ENCODE results near the gene MAX.

The MAX gene, protein sequence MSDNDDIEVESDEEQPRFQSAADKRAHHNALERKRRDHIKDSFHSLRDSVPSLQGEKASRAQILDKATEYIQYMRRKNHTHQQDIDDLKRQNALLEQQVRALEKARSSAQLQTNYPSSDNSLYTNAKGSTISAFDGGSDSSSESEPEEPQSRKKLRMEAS

GRCh38 chr14:65102441-65103149 is at the start of gene MAX:
Gene MAX (minus strand): TSS chr14:65102517. CDS start chr14:65102339, 178 bp downstream.
- DNase-seq: peak; percentile 88 to 100 (median 98)

GRCh38 chr14:65151609-65151956 is 49.3 kb upstream of the MAX start:
- no peak for DNase-seq

DNA sequence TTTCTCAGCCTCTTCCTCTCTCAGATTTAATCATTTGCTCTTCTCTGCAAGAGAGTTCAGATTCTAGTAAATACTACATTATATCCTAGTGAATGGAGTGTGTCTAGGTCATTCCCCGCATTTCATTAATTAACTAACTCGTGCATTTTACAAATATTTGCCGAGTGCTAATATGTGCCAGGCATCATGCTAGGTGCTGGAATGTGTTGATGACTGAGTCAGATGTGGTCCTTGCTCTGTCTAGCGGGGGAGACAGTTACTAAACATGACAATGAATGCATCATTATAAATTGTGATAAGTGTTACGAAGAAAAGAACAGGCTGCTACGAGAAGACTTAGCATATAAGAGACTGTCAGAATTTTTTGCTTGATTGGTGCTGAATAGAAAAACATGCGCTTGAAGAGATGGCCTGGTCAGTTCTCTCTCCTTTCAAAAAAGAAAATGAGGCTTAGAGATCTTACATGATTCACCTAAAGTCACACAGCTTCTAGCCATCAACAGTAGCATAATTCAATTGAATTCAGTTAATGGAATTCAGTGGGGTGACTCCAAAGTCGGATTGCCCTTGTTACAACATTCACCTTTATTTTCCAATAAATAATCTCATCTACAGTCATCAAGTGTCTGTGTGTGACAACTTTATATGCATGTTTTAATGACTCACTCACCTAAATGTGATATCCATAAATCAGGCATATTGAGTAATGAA is 48.7 kb upstream of the MAX start:
- no peak for DNase-seq

GRCh38 chr14:65149116-65149515 is 46.8 kb upstream of the MAX start:
- no peak for DNase-seq

GRCh38 chr14:65144170-65144569 is 41.9 kb upstream of the MAX start:
- no peak for DNase-seq

GRCh38 chr14:65142914-65143625 is 40.8 kb upstream of the MAX start:
- no peak for DNase-seq

DNA sequence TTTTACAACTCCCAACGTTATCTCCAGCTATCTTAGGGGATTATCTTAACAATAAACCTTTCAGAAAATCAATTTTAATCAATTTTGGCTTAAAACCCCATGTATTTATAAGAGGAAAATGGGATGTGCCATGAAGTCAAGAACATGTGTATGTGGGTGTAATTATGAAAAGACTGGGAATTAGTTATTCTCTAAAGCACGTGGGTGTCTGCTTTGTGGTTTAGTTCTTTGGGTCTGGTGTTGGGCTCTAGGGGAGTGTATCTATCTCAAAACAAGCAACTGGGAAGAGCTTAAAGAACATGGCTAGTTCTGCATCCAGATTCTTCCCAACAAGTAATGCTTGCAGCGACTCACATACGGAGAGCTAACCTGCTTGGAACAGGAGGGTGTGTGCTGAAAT is 40.1 kb upstream of the MAX start:
- DNase-seq: no peak

- DNase-seq: no peak
Observed at GRCh38 chr14:65141523-65141922, 39.2 kb upstream of the MAX start.

DNA sequence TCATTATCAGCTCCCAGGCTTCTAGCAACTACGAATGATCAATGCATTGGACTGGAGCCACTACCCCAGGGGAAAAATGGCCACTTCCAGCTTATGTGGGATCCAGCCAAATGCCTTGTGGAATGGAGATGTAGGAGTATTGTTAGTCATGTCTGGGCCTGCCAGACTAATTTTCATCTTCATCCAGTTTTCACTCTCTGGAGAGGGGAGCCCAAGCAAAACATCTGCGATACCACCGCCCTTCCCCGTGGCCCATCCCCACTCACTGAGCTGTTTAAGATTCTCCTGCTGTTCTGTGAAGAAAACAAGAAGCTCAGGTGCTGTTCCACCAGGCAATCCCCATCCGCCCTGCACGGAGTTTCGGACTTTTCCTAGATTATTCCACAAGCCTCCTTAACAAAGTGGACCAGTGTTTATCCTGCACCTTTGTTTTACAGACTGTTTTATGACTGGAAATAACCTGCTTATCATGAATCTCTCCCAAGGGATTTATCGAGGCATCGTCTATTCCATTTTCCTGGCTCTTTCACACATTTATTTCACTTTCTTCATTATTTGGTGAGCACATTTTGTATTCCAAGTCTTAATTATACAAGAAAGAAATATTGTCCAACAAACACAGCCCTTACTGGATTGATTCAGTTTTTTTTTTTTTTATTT is 35.5 kb upstream of the MAX start:
- DNase-seq: no peak

- DNase-seq: no peak
Observed at GRCh38 chr14:65134651-65135579, 32.6 kb upstream of the MAX start.

DNA sequence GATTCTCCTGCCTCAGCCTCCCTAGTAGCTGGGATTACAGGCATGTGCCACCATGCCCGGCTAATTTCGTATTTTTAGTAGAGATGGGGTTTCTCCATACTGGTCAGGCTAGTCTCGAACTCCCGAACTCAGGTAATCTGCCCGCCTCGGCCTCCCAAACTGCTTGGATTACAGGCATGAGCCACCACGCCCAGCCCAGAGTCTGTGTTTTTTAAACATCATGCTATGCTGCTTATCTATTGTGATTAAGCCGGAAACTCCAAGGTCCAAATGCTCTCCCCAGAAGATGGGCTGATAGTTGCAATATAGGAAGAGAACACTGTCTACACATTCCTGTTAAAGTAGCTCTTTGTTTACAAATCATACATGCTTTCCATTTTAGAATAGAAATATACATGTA is 30.5 kb upstream of the MAX start:
- DNase-seq: no peak

- DNase-seq: no peak
Observed at GRCh38 chr14:65131301-65131701, 29.0 kb upstream of the MAX start.

GRCh38 chr14:65128096-65128495 is 25.8 kb upstream of the MAX start:
- no peak for DNase-seq

- DNase-seq: no peak
Observed at GRCh38 chr14:65117769-65118745, 15.7 kb upstream of the MAX start.

GRCh38 chr14:65115615-65116014 is 13.3 kb upstream of the MAX start:
- no peak for DNase-seq

DNA sequence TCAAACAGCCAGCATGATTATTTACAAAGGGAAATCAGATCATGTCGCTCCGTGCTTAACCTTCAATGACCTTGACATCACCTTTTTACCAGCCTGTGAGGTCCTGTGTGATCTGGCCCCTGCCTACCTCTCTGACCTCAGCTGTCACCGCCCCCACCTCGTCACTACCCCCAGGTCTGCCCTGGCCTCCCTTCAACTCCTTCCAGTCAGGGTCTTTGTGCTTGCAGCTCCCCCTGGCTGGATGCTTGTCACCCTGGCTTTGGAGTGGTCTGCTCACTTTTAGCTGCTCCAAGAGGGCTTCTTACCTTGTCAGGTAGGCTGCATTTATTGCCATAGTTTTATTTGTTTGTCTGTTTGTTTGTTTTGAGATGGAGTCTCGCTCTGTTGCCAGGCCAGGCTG is 8.2 kb upstream of the MAX start:
- no peak for DNase-seq

DNA sequence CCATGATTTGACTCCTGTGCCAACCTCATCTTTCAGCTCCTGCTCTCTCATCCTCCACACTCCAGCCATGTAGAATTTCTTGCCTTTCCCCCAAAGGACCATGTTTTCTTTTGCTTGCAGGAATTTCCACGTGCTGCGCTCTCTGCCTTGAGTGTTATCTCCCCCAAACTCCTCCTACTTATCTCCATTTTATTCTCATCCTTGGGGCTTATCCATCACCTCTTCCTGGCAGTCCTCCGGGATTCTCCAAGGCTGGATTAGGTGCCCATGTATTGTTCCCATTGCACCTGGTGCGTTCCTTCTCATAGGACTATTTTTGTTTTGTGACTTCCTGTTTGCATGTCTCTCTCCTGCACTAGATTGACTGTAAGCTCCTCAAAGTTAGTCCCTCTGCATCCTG is 7.0 kb upstream of the MAX start:
- no peak for DNase-seq

- no peak for DNase-seq
Observed at GRCh38 chr14:65107200-65107599, 4.9 kb upstream of the MAX start.

GRCh38 chr14:65106736-65107135 is 4.4 kb upstream of the MAX start:
- no peak for DNase-seq
